Fibroblast of lung (primary cell): ENCODE results near the gene CSAG1. TPM values are rescaled to one million over a fixed set of nuclear protein-coding genes. Genes with fewer than 3 reads are reported as not detected.
"Not testable (repeated sequence)": the region's sequence is repeated elsewhere in the genome, so short reads cannot be mapped to it uniquely, and the experiment has no call there.

Source experiments
- DNase-seq, 2 donors: peaks; one replicate each; pipeline versions ENCODE4 v3.0.0 to v3.0.0-alpha.2; 2010; ENCODE audit warnings: low read depth in 2 of 2
- H2AFZ ChIP-seq: 2 replicates; pipeline ENCODE4 v1.5.1; 2012; ENCODE audit warnings: low read length, control low read depth, inconsistent platforms
- H3K27ac ChIP-seq: 2 replicates; pipeline ENCODE4 v1.5.1; 2011; ENCODE audit warnings: low read length, control low read depth; ENCODE audit not compliant: insufficient read depth
- H3K27me3 ChIP-seq: 2 replicates; pipeline ENCODE4 v1.5.1; 2011; ENCODE audit warnings: mild to moderate bottlenecking, low read length; ENCODE audit not compliant: control insufficient read depth, insufficient read depth
- H3K36me3 ChIP-seq: 2 replicates; pipeline ENCODE4 v1.5.1; 2011; ENCODE audit warnings: low read length; ENCODE audit not compliant: control insufficient read depth, insufficient read depth
- H3K4me1 ChIP-seq: 2 replicates; pipeline ENCODE4 v1.5.1; 2011; ENCODE audit warnings: low read length; ENCODE audit not compliant: control insufficient read depth, insufficient read depth; ENCODE audit errors: extremely low read depth
- H3K4me2 ChIP-seq: 2 replicates; pipeline ENCODE4 v1.5.1; 2011; ENCODE audit warnings: low read length, control low read depth; ENCODE audit not compliant: insufficient read depth; ENCODE audit errors: extremely low read depth
- H3K4me3 ChIP-seq, 4 experiments: fragments of 200-600 bp in 1 of 4; sonication (generic) in 1 of 4; replicated peaks in 1 of 4; 2 replicates each; pipeline ENCODE4 v1.5.1; 2011 to 2016; ENCODE audit warnings: low read length in 4 of 4, low read depth in 3 of 4, mild to moderate bottlenecking in 3 of 4, control low read depth in 2 of 4, inconsistent platforms in 1 of 4, mixed read lengths in 1 of 4; ENCODE audit not compliant: insufficient read depth in 1 of 4; ENCODE audit errors: control extremely low read depth in 1 of 4
- H3K79me2 ChIP-seq: 2 replicates; pipeline ENCODE4 v1.5.1; 2012; ENCODE audit warnings: mild to moderate bottlenecking, low read length, inconsistent platforms; ENCODE audit not compliant: control insufficient read depth, insufficient read depth
- H3K9ac ChIP-seq: 2 replicates; pipeline ENCODE4 v1.5.1; 2011; ENCODE audit warnings: mild to moderate bottlenecking, low read length, control low read depth; ENCODE audit not compliant: insufficient read depth
- H3K9me3 ChIP-seq: 2 replicates; pipeline ENCODE4 v1.5.1; 2012; ENCODE audit warnings: low read depth, low read length; ENCODE audit not compliant: control insufficient read depth, insufficient read depth
- H4K20me1 ChIP-seq: 2 replicates; pipeline ENCODE4 v1.5.1; 2011; ENCODE audit warnings: low read length; ENCODE audit not compliant: control insufficient read depth, insufficient read depth; ENCODE audit errors: extremely low read depth
- EZH2 ChIP-seq: IDR thresholded peaks from 2 replicates; pipeline ENCODE4 v1.5.1; 2012; ENCODE audit warnings: low read length, control low read depth, mild to moderate bottlenecking; ENCODE audit errors: missing control alignments
- polyA plus RNA-seq, 2 donors: library from polyadenylated mRNA; depleted of rRNA in 1 of 2; stranded (reverse) in 1 of 2; unstranded in 1 of 2; fragments of >200 nt; gene quantifications; 2 replicates each; pipeline ENCODE4 v1.2.1, GENCODE V29; 2011 to 2012; ENCODE audit warnings: missing spikeins in 1 of 2
- total RNA-seq: library from RNA; depleted of rRNA; stranded (reverse); fragments of >200 nt; gene quantifications from 2 replicates; pipeline ENCODE4 v1.2.1, GENCODE V29; 2014
- TF ChIP-seq, protein P1 (sequence below), 2 donors: IDR thresholded peaks in 1 of 2; conservative IDR thresholded peaks in 1 of 2; 1 replicate in 1 of 2; 2 replicates in 1 of 2; pipeline ENCODE4 v1.5.1; 2011 to 2012; ENCODE audit warnings: low read length in 2 of 2, control low read depth in 1 of 2, inconsistent platforms in 1 of 2, low read depth in 1 of 2, mild to moderate bottlenecking in 1 of 2

CSAG1 gene
- total and polyA plus RNA-seq, 2 donors (not counting 1 experiment from before 2014, with no cell fraction given), result not detected

- Histone ChIP-seq H3K9me3 (no peaks in the 10 kb centered on the region), H3K9ac (no peak overlapping the region), H3K4me3 (no peak overlapping the region), H4K20me1 (no peaks in the 10 kb centered on the region), H3K4me1 (no peaks in the 10 kb centered on the region), H2AFZ (no peak overlapping the region), H3K79me2 (no peaks in the 10 kb centered on the region), H3K27me3 (no peaks in the 10 kb centered on the region), H3K4me2 (no peak overlapping the region), H3K36me3 (no peaks in the 10 kb centered on the region), H3K27ac (no peak overlapping the region)
- TF ChIP-seq, protein P1, sequence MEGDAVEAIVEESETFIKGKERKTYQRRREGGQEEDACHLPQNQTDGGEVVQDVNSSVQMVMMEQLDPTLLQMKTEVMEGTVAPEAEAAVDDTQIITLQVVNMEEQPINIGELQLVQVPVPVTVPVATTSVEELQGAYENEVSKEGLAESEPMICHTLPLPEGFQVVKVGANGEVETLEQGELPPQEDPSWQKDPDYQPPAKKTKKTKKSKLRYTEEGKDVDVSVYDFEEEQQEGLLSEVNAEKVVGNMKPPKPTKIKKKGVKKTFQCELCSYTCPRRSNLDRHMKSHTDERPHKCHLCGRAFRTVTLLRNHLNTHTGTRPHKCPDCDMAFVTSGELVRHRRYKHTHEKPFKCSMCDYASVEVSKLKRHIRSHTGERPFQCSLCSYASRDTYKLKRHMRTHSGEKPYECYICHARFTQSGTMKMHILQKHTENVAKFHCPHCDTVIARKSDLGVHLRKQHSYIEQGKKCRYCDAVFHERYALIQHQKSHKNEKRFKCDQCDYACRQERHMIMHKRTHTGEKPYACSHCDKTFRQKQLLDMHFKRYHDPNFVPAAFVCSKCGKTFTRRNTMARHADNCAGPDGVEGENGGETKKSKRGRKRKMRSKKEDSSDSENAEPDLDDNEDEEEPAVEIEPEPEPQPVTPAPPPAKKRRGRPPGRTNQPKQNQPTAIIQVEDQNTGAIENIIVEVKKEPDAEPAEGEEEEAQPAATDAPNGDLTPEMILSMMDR (conservative IDR thresholded peaks at IDR 0.05 in 1 of 2, IDR thresholded peaks at IDR 0.05 in 1 of 2; ENCODE audit: low read depth in 1 of 2, low read length in 2 of 2), result no peak
- no peak for TF ChIP-seq EZH2
- no peak for DNase-seq
These were observed 2.5 kb upstream of the CSAG1 start for GRCh38 chrX:152735860-152736511.

DNA sequence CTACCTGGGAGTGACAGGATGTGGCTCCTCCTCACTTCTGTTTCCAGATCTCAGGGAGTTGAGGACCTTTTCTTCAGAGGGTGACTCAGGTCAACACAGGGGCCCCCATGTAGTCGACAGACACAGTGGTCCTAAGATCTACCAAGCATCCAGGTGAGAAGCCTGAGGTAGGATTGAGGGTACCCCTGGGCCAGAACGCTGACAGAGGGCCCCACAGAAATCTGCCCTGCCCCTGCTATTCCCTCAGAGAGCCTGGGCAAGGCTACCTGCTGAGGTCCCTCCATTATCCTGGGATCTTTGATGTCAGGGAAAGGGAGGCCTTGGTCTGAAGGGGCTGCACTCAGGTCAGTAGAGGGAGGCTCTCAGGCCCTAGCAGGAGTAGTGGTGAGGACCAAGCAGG is 1.6 kb upstream of the CSAG1 start:
- H3K79me2 ChIP-seq, result no peaks in the 10 kb centered on the region
- H3K4me2 ChIP-seq, result no peak overlapping the region
- no peak overlapping the region for H3K27ac ChIP-seq
- TF ChIP-seq, protein P1 (conservative IDR thresholded peaks at IDR 0.05 in 1 of 2, IDR thresholded peaks at IDR 0.05 in 1 of 2; ENCODE audit: low read depth in 1 of 2, low read length in 2 of 2), result no peak
- TF ChIP-seq EZH2, result no peak
- H3K9ac ChIP-seq, result no peak overlapping the region
- H3K4me3 ChIP-seq, result no peak overlapping the region
- no peaks in the 10 kb centered on the region for H3K9me3 ChIP-seq
- H3K36me3 ChIP-seq, result no peaks in the 10 kb centered on the region
- H2AFZ ChIP-seq, result no peak overlapping the region
- H4K20me1 ChIP-seq, result no peaks in the 10 kb centered on the region
- no peaks in the 10 kb centered on the region for H3K4me1 ChIP-seq
- no peak for DNase-seq
- no peaks in the 10 kb centered on the region for H3K27me3 ChIP-seq

GRCh38 chrX:152734143-152734858 is 780 bp upstream of the CSAG1 start:
- not testable (repeated sequence) for H3K4me3 ChIP-seq, H4K20me1 ChIP-seq, H3K4me1 ChIP-seq, H3K79me2 ChIP-seq, H2AFZ ChIP-seq, H3K9ac ChIP-seq, DNase-seq, H3K27ac ChIP-seq, H3K4me2 ChIP-seq, H3K36me3 ChIP-seq, H3K27me3 ChIP-seq, H3K9me3 ChIP-seq
